HCT116 (cell line): ENCODE measurements around the gene GRIK3. TPM values are rescaled to one million over a fixed set of nuclear protein-coding genes. Genes with fewer than 3 reads are reported as not detected.

ENCODE experiments used
- ATAC-seq: fragments of 200-7000 bp; cut with Tn5 transposase; 2 replicates; pipeline ENCODE4 v1.9.1; 2020; ENCODE audit warnings: mild to moderate bottlenecking, moderate library complexity
- BruUV-seq: library from RNA; stranded (reverse); fragments of 400-500 nt; replicated peaks from 2 replicates; lab custom pipeline; 2021; lab: Mats Ljungman, UMichigan
- CTCF ChIA-PET: fragments of 300-600 bp; sonication (Branson Sonifier 250); formaldehyde crosslinking; loops from one replicate; lab custom pipeline; 2021; ENCODE audit warnings: antibody characterized with exemption; lab: Charles Lee
- POLR2A ChIA-PET: fragments of 300-600, 350-600 bp; sonication (Branson Sonifier 250); formaldehyde crosslinking; loops from one replicate; lab custom pipeline; 2021; ENCODE audit warnings: antibody characterized with exemption; lab: Charles Lee
- RAD21 ChIA-PET, 2 experiments: fragments of 300-600 bp; sonication (Branson Sonifier 250); formaldehyde crosslinking; loops; one replicate each; lab custom pipeline; 2023; ENCODE audit warnings: low total read pairs in 2 of 2; ENCODE audit not compliant: uncharacterized antibody in 2 of 2, unreplicated experiment in 2 of 2, low non-redundant PET in 1 of 2; lab: Charles Lee
- DNase-seq: peaks from one replicate; pipeline ENCODE4 v3.0.0-alpha.2; 2010; ENCODE audit warnings: low read depth, low spot score
- H2AFZ ChIP-seq: fragments of 200-600 bp; shearing (Covaris generic), sonication (generic); 2 replicates; pipeline ENCODE4 v1.6.1; 2017; ENCODE audit warnings: low read depth, mixed run types, mixed read lengths, antibody characterized with exemption, low read length; ENCODE audit not compliant: poor library complexity, severe bottlenecking
- H3K27ac ChIP-seq: 2 replicates; pipeline ENCODE4 v1.5.1; 2012; ENCODE audit warnings: low read depth, low read length
- H3K27me3 ChIP-seq: fragments of 200-600 bp; sonication (generic); 2 replicates; pipeline ENCODE4 v1.6.1; 2016; ENCODE audit warnings: mixed run types, low read length, mixed read lengths; ENCODE audit not compliant: insufficient read depth
- H3K36me3 ChIP-seq, 2 experiments: fragments of 200-500 bp in 1 of 2; fragments of 200-600 bp in 1 of 2; sonication (Bioruptor generic) in 1 of 2; sonication (generic) in 1 of 2; 2 replicates each; pipeline versions ENCODE4 v1.5.1 to v1.6.1; 2014 to 2016; ENCODE audit warnings: low read length in 2 of 2, inconsistent platforms in 1 of 2, mixed read lengths in 1 of 2, mixed run types in 1 of 2; ENCODE audit not compliant: insufficient read depth in 2 of 2, control insufficient read depth in 1 of 2
- H3K4me1 ChIP-seq, 2 experiments: fragments of 200-600 bp in 1 of 2; sonication (generic) in 1 of 2; 2 replicates each; pipeline versions ENCODE4 v1.5.1 to v1.6.1; 2012 to 2017; ENCODE audit warnings: low read length in 2 of 2, inconsistent platforms in 1 of 2, mild to moderate bottlenecking in 1 of 2, mixed read lengths in 1 of 2, mixed run types in 1 of 2, moderate library complexity in 1 of 2; ENCODE audit not compliant: insufficient read depth in 2 of 2, control insufficient read depth in 1 of 2
- H3K4me2 ChIP-seq: fragments of 200-600 bp; sonication (generic); 2 replicates; pipeline ENCODE4 v1.6.1; 2017; ENCODE audit warnings: mixed run types, low read length, mixed read lengths
- H3K4me3 ChIP-seq, 2 experiments: fragments of 200-600 bp in 1 of 2; sonication (generic) in 1 of 2; replicated peaks in 1 of 2; 2 replicates each; pipeline ENCODE4 v1.5.1; 2011 to 2016; ENCODE audit warnings: low read length in 2 of 2, control low read depth in 1 of 2, low read depth in 1 of 2, mild to moderate bottlenecking in 1 of 2, mixed read lengths in 1 of 2, mixed run types in 1 of 2
- H3K79me2 ChIP-seq: fragments of 200-600 bp; sonication (generic); 2 replicates; pipeline ENCODE4 v1.6.1; 2017; ENCODE audit warnings: mild to moderate bottlenecking, mixed run types, low read length, moderate library complexity, mixed read lengths; ENCODE audit not compliant: insufficient read depth
- H3K9ac ChIP-seq: fragments of 200-600 bp; sonication (generic); 2 replicates; pipeline ENCODE4 v1.6.1; 2016; ENCODE audit warnings: low read length, mixed read lengths
- H3K9me2 ChIP-seq: fragments of 200-600 bp; sonication (generic), shearing (Covaris generic); 2 replicates; pipeline ENCODE4 v1.6.1; 2017; ENCODE audit warnings: mixed run types, mild to moderate bottlenecking, moderate library complexity; ENCODE audit not compliant: insufficient read depth
- H3K9me3 ChIP-seq, 2 experiments: fragments of 200-500 bp in 1 of 2; fragments of 200-600 bp in 1 of 2; sonication (Bioruptor generic) in 1 of 2; sonication (generic) in 1 of 2; 2 replicates each; pipeline ENCODE4 v1.6.1; 2014 to 2017; ENCODE audit warnings: low read length in 2 of 2, mixed read lengths in 2 of 2, inconsistent platforms in 1 of 2, low read depth in 1 of 2, mild to moderate bottlenecking in 1 of 2, mixed run types in 1 of 2, moderate library complexity in 1 of 2; ENCODE audit not compliant: control insufficient read depth in 1 of 2, insufficient read depth in 1 of 2
- H4K20me1 ChIP-seq: fragments of 200-600 bp; sonication (generic), shearing (Covaris generic); 2 replicates; pipeline ENCODE4 v1.6.1; 2017; ENCODE audit warnings: mixed run types, mild to moderate bottlenecking, moderate library complexity; ENCODE audit not compliant: insufficient read depth
- CBX3 ChIP-seq: IDR thresholded peaks from 2 replicates; pipeline ENCODE4 v1.6.1; 2012; ENCODE audit warnings: low read depth
- CEBPB ChIP-seq: IDR thresholded peaks from 2 replicates; pipeline ENCODE4 v1.6.1; 2012; ENCODE audit warnings: low read depth
- ELF1 ChIP-seq: IDR thresholded peaks from 2 replicates; pipeline ENCODE4 v1.6.1; 2012; ENCODE audit warnings: low read depth, borderline replicate concordance
- EZH2 ChIP-seq: fragments of 200-600 bp; sonication (generic); IDR thresholded peaks from 2 replicates; pipeline ENCODE4 v1.6.1; 2017; ENCODE audit warnings: antibody characterized with exemption, mixed run types
- JUND ChIP-seq: IDR thresholded peaks from 2 replicates; pipeline ENCODE4 v1.6.1; 2012
- MAX ChIP-seq: IDR thresholded peaks from 2 replicates; pipeline ENCODE4 v1.6.1; 2012
- POLR2AphosphoS5 ChIP-seq: IDR thresholded peaks from 2 replicates; pipeline ENCODE4 v1.6.1; 2011; ENCODE audit warnings: mild to moderate bottlenecking, low read depth, low read length, moderate library complexity
- RAD21 ChIP-seq: IDR thresholded peaks from 2 replicates; pipeline ENCODE4 v1.6.1; 2012; ENCODE audit warnings: low read depth, mild to moderate bottlenecking
- SP1 ChIP-seq: IDR thresholded peaks from 2 replicates; pipeline ENCODE4 v1.6.1; 2012; ENCODE audit warnings: low read depth
- SRF ChIP-seq: IDR thresholded peaks from 2 replicates; pipeline ENCODE4 v1.6.1; 2012; ENCODE audit warnings: low read depth
- TCF7L2 ChIP-seq: IDR thresholded peaks from 2 replicates; pipeline ENCODE4 v1.7.0; 2011; ENCODE audit warnings: borderline replicate concordance, inconsistent platforms; ENCODE audit not compliant: insufficient read depth, insufficient read length; ENCODE audit errors: extremely low read depth
- YY1 ChIP-seq: IDR thresholded peaks from 2 replicates; pipeline ENCODE4 v1.6.1; 2011; ENCODE audit warnings: low read length, low read depth, moderate library complexity, mild to moderate bottlenecking; ENCODE audit not compliant: insufficient replicate concordance; ENCODE audit errors: extremely low read depth
- ZFX ChIP-seq: fragments of 450-650 bp; IDR thresholded peaks from 2 replicates; pipeline ENCODE4 v1.6.1; 2017
- ZNF274 ChIP-seq: fragments of 200-500 bp; sonication (Bioruptor generic); IDR thresholded peaks from 2 replicates; pipeline ENCODE4 v1.6.1; 2014; ENCODE audit warnings: mild to moderate bottlenecking, low read depth, low read length, inconsistent platforms
- intact Hi-C: fragments of 100-400 bp; cut with micrococcal nuclease; formaldehyde crosslinking; loops from 2 replicates; pipeline ENCODE4 v1.10.0; 2022
- total RNA-seq: library from RNA; stranded (reverse); gene quantifications from one replicate; pipeline ENCODE4 v1.2.1, GENCODE V29; 2021; ENCODE audit not compliant: unreplicated experiment
- TF ChIP-seq, protein P1 (sequence below), 3 experiments: fragments of 200-600 bp in 1 of 3; sonication (generic) in 1 of 3; IDR thresholded peaks in 2 of 3; conservative IDR thresholded peaks in 1 of 3; 2 replicates each; pipeline ENCODE4 v1.5.1; 2012 to 2017; ENCODE audit warnings: low read depth in 2 of 3, low read length in 2 of 3, antibody characterized with exemption in 1 of 3, borderline replicate concordance in 1 of 3, control low read depth in 1 of 3, mild to moderate bottlenecking in 1 of 3, mixed read lengths in 1 of 3, mixed run types in 1 of 3, moderate library complexity in 1 of 3; ENCODE audit not compliant: insufficient read depth in 1 of 3

Gene GRIK3
- total RNA-seq, 1 experiment from 2014 or later = not detected

DNA sequence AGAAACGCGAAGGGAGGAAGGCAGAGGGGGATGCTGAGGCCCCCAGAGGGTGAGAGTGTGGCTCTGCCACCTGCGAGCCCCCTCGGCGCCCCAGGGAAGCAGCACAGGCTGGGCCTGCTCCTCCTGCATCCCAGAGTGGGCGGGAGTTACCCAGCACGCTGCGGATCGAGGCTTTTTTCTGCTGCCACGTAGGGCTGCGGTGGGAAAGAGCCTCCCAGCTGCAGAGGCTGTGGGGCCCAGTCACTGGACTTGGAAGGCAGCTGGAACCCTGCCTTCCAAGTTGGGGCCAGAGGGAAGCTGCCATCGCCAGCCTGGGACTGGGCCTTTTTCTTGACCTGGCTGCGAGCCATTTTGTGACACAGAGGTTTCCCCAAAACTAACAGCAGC, 2.3 kb upstream of the GRIK3 start:
- peaks cover 21% of the 10 kb centered on the region for H3K27me3 ChIP-seq
- no peak overlapping the region for H3K27ac ChIP-seq
- H2AFZ ChIP-seq = no peak overlapping the region
- POLR2A ChIA-PET = no interaction called here
- H3K79me2 ChIP-seq = no peaks in the 10 kb centered on the region
- intact Hi-C loops = loop anchor here (5.0 kb wide), 1 partner anchor 429 kb away; no protein-coding TSS in a partner anchor
- no peaks in the 10 kb centered on the region for H3K4me1 ChIP-seq
- H3K9me3 ChIP-seq = no peaks in the 10 kb centered on the region
- ATAC-seq = no peak
- RAD21 ChIA-PET = no interaction called here
- no peak overlapping the region for H3K9ac ChIP-seq
- TF ChIP-seq ZFX = no peak
- no peak for TF ChIP-seq JUND
- TF ChIP-seq TCF7L2 = no peak
- no peak for TF ChIP-seq ELF1
- H4K20me1 ChIP-seq = no peaks in the 10 kb centered on the region
- no peak for DNase-seq
- CTCF ChIA-PET = no interaction called here
- H3K4me3 ChIP-seq = no peak overlapping the region
- BruUV-seq = no TSS peak
- no peaks in the 10 kb centered on the region for H3K9me2 ChIP-seq
- no peak overlapping the region for H3K4me2 ChIP-seq
- no peaks in the 10 kb centered on the region for H3K36me3 ChIP-seq

DNA sequence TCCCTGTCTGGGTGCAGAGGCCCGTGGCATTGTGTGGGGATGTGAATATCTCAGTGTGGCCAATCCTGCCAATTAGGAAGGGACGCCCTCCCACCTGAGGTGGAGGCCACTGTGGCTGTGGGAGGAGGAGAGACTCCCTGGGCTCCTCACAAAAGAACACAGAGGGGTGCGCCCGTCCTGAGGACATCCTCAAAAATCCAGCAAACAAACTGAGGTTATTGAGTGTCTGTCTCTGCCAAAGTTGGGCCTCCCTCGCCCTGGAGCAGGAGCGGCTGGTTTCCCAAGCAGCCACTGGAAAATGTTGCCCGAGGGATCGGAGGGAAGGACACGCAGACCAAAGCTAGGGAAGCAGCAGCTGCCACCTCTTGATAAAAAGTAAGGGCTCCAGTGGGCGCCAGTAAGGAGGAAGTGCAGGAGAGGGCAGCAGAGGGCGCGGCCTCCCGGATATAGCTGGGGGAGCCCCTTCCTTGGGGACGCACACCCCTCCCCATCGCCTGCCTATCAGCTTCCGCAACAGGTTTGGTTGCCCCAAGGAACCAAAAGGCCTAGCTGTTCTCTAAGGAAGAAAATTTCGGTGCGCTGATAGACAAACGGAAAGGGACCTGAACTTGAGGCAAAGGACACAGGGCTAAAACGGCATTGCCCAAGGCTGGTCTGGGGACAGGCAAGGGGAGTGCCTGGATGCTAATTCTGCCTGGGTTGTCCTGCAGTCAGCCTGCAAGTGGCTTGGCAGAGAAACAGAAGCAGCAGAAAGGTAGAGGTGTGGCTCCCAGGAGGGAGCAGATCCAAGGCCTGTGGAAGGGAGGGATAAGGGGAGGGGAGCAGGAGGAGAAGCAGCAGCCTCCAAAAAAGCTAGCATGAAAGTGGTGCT, 1.7 kb upstream of the GRIK3 start:
- no peaks in the 10 kb centered on the region for H4K20me1 ChIP-seq
- intact Hi-C loops = loop anchor here (5.0 kb wide), 1 partner anchor 429 kb away; no protein-coding TSS in a partner anchor
- H3K79me2 ChIP-seq = no peaks in the 10 kb centered on the region
- no peak overlapping the region for H3K9ac ChIP-seq
- H3K9me2 ChIP-seq = no peaks in the 10 kb centered on the region
- H3K4me2 ChIP-seq = no peak overlapping the region
- no peaks in the 10 kb centered on the region for H3K4me1 ChIP-seq
- peaks cover 15% of the 10 kb centered on the region for H3K27me3 ChIP-seq
- H2AFZ ChIP-seq = no peak overlapping the region
- no peaks in the 10 kb centered on the region for H3K9me3 ChIP-seq
- no peak for DNase-seq
- no TSS peak for BruUV-seq
- no peaks in the 10 kb centered on the region for H3K36me3 ChIP-seq
- no peak for ATAC-seq
- RAD21 ChIA-PET = no interaction called here
- POLR2A ChIA-PET = no interaction called here
- no peak overlapping the region for H3K4me3 ChIP-seq
- CTCF ChIA-PET = no interaction called here
- H3K27ac ChIP-seq = no peak overlapping the region
- TF ChIP-seq POLR2AphosphoS5 (no peak), SRF (no peak), MAX (no peak), YY1 (no peak), CEBPB (no peak), CBX3 (no peak), SP1 (no peak), RAD21 (no peak), ZFX (no peak), ZNF274 (no peak), EZH2 (no peak), TCF7L2 (no peak)
- TF ChIP-seq, protein P1, sequence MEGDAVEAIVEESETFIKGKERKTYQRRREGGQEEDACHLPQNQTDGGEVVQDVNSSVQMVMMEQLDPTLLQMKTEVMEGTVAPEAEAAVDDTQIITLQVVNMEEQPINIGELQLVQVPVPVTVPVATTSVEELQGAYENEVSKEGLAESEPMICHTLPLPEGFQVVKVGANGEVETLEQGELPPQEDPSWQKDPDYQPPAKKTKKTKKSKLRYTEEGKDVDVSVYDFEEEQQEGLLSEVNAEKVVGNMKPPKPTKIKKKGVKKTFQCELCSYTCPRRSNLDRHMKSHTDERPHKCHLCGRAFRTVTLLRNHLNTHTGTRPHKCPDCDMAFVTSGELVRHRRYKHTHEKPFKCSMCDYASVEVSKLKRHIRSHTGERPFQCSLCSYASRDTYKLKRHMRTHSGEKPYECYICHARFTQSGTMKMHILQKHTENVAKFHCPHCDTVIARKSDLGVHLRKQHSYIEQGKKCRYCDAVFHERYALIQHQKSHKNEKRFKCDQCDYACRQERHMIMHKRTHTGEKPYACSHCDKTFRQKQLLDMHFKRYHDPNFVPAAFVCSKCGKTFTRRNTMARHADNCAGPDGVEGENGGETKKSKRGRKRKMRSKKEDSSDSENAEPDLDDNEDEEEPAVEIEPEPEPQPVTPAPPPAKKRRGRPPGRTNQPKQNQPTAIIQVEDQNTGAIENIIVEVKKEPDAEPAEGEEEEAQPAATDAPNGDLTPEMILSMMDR (IDR thresholded peaks at IDR 0.05 in 2 of 3, conservative IDR thresholded peaks at IDR 0.05 in 1 of 3; ENCODE audit: borderline replicate concordance in 1 of 3, insufficient read depth in 1 of 3, low read depth in 2 of 3, low read length in 2 of 3) = no peak
